DOHH2 (cell line): ENCODE results near the gene RXRA.

ENCODE experiments used
- EZH2phosphoT487 ChIP-seq: fragments of 200-600 bp; sonication (generic); IDR thresholded peaks from 2 replicates; pipeline ENCODE4 v1.6.1; 2017; ENCODE audit warnings: borderline replicate concordance, mild to moderate bottlenecking, antibody characterized with exemption, low read length, moderate library complexity, mixed read lengths
- TF ChIP-seq, protein P1 (sequence below): fragments of 200-600 bp; sonication (generic); IDR thresholded peaks from one replicate; pipeline ENCODE4 v1.5.1; 2014; ENCODE audit warnings: antibody characterized with exemption, mild to moderate bottlenecking, low read depth, low read length; ENCODE audit not compliant: poor library complexity, severe bottlenecking

DNA sequence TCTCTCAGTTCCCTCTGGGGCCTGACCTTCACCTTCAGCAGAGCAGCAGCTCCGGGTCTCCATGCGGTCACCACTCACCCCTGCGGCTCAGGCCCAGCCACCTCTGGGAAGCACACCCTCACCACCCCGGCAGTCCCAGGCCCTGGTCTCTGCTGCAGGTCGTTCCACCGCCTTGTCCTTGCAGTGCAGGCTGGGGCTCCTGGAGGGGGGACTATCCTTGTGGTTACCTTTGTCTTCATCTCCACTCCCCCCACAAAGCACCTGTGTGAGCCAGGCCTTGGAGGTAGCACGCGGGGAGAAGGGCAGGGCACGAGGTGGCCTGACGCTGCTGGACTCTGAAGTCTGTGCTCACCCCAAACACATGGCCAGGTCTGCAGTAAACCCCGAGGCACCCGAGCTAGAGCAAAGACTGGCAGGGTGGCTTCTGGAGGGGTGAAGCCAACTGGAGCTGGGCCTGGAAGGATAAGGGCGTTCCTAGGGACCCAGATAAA, 33.2 kb upstream of the RXRA start:
- TF ChIP-seq, protein P1, sequence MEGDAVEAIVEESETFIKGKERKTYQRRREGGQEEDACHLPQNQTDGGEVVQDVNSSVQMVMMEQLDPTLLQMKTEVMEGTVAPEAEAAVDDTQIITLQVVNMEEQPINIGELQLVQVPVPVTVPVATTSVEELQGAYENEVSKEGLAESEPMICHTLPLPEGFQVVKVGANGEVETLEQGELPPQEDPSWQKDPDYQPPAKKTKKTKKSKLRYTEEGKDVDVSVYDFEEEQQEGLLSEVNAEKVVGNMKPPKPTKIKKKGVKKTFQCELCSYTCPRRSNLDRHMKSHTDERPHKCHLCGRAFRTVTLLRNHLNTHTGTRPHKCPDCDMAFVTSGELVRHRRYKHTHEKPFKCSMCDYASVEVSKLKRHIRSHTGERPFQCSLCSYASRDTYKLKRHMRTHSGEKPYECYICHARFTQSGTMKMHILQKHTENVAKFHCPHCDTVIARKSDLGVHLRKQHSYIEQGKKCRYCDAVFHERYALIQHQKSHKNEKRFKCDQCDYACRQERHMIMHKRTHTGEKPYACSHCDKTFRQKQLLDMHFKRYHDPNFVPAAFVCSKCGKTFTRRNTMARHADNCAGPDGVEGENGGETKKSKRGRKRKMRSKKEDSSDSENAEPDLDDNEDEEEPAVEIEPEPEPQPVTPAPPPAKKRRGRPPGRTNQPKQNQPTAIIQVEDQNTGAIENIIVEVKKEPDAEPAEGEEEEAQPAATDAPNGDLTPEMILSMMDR, result no peak
- TF ChIP-seq EZH2phosphoT487, result no peak
